ENCODE data around the gene GLOD5. TPM values are rescaled to one million over a fixed set of nuclear protein-coding genes. Genes with fewer than 3 reads are reported as not detected.

GLOD5 gene
- total RNA-seq, 4 donors from 2014 or later, result not detected

- Histone ChIP-seq H3K4me1 (no peaks in the 10 kb centered on the region), H3K27ac (no peak overlapping the region), H3K27me3 (no peaks in the 10 kb centered on the region), H3K9me3 (no peaks in the 10 kb centered on the region), H3K4me3 (no peak overlapping the region), H3K36me3 (no peaks in the 10 kb centered on the region)
- whole genome bisulfite sequencing, 2 donors, result 59 to 69% methylated on average over 4 of the region's 4 CpGs
- TF ChIP-seq CTCF (IDR thresholded peaks at IDR 0.05) (no peak), EP300 (IDR thresholded peaks at IDR 0.05) (no peak), POLR2A (IDR thresholded peaks at IDR 0.05) (no peak)
- no peak for DNase-seq (ENCODE audit: low spot score in 2 of 2)
Measured at GRCh38 chrX:48715876-48716502, 45.6 kb upstream of the GLOD5 start.

DNA sequence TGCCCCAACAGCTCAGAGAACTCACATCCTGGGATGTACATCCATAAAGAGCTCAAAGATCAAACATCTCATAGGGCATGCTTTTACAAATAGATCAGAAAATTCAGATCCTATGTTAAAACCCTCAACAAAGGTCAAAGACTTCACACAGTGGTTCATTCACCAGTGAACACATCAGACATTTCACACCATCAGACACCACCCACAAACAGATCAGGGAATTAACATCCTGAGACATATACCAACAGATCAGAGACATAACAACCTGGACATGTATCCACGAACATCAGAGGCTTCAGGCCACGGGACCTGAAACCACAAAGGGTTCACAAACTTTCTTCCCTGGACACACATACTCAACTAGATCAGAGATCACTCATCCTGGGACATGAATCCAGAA lies 41.6 kb upstream of the GLOD5 start:
- no peak for DNase-seq (ENCODE audit: low spot score in 2 of 2)
- H3K27me3 ChIP-seq, result no peaks in the 10 kb centered on the region
- no peaks in the 10 kb centered on the region for H3K36me3 ChIP-seq
- no peaks in the 10 kb centered on the region for H3K9me3 ChIP-seq
- H3K27ac ChIP-seq, result no peak overlapping the region
- WGBS, 2 donors, result 41% methylated on average over 2 of the region's 2 CpGs; no CpG with 5 or more reads in 1 of the 2 donors
- H3K4me3 ChIP-seq, result no peak overlapping the region
- TF ChIP-seq CTCF (IDR thresholded peaks at IDR 0.05) (no peak), EP300 (IDR thresholded peaks at IDR 0.05) (no peak), POLR2A (IDR thresholded peaks at IDR 0.05) (no peak)
- no peaks in the 10 kb centered on the region for H3K4me1 ChIP-seq

DNA sequence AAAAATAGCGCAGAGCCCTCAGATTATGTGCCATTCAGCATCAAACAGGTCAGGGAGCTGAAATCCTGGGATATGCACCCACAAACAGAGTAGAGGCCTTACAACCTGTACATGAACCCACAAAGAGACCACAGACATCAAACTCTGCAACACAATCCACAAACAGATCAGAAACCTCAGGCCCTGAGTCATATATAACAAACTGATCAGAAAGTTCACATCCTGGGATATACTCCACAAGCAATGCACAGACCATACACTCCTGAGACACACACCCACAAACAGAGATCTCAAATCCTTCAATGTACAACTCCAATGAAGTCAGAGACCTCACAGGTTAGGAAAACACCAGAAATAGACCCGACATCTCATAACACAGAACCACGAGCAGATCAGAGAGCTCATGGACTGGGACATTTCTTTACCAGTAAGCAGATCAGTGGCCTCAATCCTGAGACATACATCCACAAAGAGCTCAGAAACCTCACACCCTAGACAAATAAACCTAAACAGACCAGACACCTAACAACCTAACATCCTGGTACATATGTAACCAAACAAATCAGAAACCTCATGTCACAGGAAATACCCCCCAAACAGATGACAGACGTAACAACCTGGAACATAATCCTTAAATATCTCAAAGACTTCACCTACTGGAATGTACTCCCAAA lies 40.8 kb upstream of the GLOD5 start:
- no peaks in the 10 kb centered on the region for H3K27me3 ChIP-seq
- H3K36me3 ChIP-seq, result no peaks in the 10 kb centered on the region
- WGBS, 2 donors, result 54 to 80% methylated on average over 2 to 4 of the region's 4 CpGs
- H3K9me3 ChIP-seq, result no peaks in the 10 kb centered on the region
- TF ChIP-seq POLR2A (IDR thresholded peaks at IDR 0.05), result no peak
- no peak for TF ChIP-seq EP300 (IDR thresholded peaks at IDR 0.05)
- TF ChIP-seq CTCF (IDR thresholded peaks at IDR 0.05), result no peak
- no peak overlapping the region for H3K27ac ChIP-seq
- no peak overlapping the region for H3K4me3 ChIP-seq
- H3K4me1 ChIP-seq, result no peaks in the 10 kb centered on the region
- DNase-seq (ENCODE audit: low spot score in 2 of 2), result no peak

GRCh38 chrX:48721916-48722315 lies 39.6 kb upstream of the GLOD5 start:
- Histone ChIP-seq H3K4me1 (no peaks in the 10 kb centered on the region), H3K4me3 (no peak overlapping the region), H3K27ac (no peak overlapping the region), H3K9me3 (no peaks in the 10 kb centered on the region), H3K27me3 (no peaks in the 10 kb centered on the region), H3K36me3 (no peaks in the 10 kb centered on the region)
- TF ChIP-seq EP300 (IDR thresholded peaks at IDR 0.05) (no peak), CTCF (IDR thresholded peaks at IDR 0.05) (no peak), POLR2A (IDR thresholded peaks at IDR 0.05) (no peak)
- DNase-seq (ENCODE audit: low spot score in 2 of 2), result no peak

DNA sequence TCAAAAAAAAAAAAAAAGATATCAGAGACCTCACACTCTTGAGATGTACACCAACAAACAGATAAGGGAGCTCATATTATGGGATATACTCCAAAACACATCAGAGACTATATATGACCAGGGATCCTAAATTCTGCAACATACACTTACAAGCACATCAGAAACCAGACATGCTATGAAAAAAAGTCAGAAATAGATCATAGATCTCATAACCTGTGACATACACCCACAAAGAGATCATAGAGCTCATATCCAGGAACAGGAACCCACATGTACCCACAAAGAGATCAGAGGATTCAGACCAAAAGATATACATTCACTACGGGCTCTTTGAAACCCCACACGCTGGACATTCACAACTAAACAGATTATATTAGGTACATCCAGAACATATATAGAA lies 35.0 kb upstream of the GLOD5 start:
- Histone ChIP-seq H3K4me1 (no peaks in the 10 kb centered on the region), H3K9me3 (no peaks in the 10 kb centered on the region), H3K27me3 (no peaks in the 10 kb centered on the region), H3K27ac (no peak overlapping the region), H3K4me3 (no peak overlapping the region), H3K36me3 (no peaks in the 10 kb centered on the region)
- TF ChIP-seq EP300 (IDR thresholded peaks at IDR 0.05), result no peak
- TF ChIP-seq CTCF (IDR thresholded peaks at IDR 0.05), result no peak
- TF ChIP-seq POLR2A (IDR thresholded peaks at IDR 0.05), result no peak
- WGBS, 2 donors, result 90 to 92% methylated on average over 2 of the region's 2 CpGs
- DNase-seq (ENCODE audit: low spot score in 2 of 2), result no peak
